ENCODE data around the gene VPS45. TPM values are rescaled to one million over a fixed set of nuclear protein-coding genes. Genes with fewer than 3 reads are reported as not detected.

Gene VPS45
- total and polyA plus RNA-seq, 2 of the 8 experiments (the other 6 are each of a cell fraction or from before 2014, with no cell fraction given) = 19.1 to 27.6 TPM

DNA sequence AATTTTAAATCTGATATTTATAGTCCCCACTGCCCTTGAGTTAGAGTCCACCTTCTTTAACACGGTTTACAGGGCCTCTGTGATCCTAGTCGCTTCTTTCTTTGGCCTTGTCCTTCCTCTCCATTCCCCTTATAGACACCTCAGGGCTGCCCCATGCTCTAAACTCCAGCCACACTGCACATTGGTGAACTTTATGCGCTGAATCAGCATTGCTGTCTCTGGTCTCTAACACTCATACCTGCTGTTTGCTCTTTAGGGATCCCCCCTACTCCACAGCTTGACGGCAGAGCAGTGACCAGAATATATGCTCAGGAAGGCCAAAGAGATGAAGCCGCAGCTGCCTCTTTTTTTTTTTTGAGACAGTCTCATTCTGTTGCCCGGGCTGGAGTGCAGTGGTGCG is 112.3 kb downstream of the VPS45 start:
- CTCF ChIA-PET (ENCODE audit: partially characterized antibody) = interaction anchor here (1.9 kb wide), 1 partner anchor 218 kb away, joined by 7 read pairs; no protein-coding TSS in a partner anchor
- H3K79me1 ChIP-seq (ENCODE audit: low read depth, low read length) = no peaks in the 10 kb centered on the region
- no peak overlapping the region for H4K5ac ChIP-seq (ENCODE audit: insufficient read length, low read depth, low read length)
- H3K27me3 ChIP-seq (replicated peaks in 1 of 4; ENCODE audit: control insufficient read depth in 3 of 4, extremely low read depth in 1 of 4, insufficient read depth in 3 of 4, low read length in 3 of 4) = no peaks in the 10 kb centered on the region
- no peak overlapping the region for H3K4ac ChIP-seq (replicated peaks; ENCODE audit: insufficient read length, low read depth, low read length)
- H3K4me3 ChIP-seq (ENCODE audit: extremely low read depth in 1 of 4, insufficient read depth in 2 of 4, low read depth in 3 of 4, low read length in 4 of 4) = no peak overlapping the region
- no peak overlapping the region for H2BK12ac ChIP-seq (ENCODE audit: low read depth, low read length)
- H2BK20ac ChIP-seq (ENCODE audit: low read length) = no peak overlapping the region
- H3K14ac ChIP-seq (ENCODE audit: insufficient read length) = no peak overlapping the region
- POLR2A ChIA-PET (ENCODE audit: partially characterized antibody) = no interaction called here
- no peak overlapping the region for H3K23ac ChIP-seq (ENCODE audit: insufficient read length)
- no peaks in the 10 kb centered on the region for H3K23me2 ChIP-seq (ENCODE audit: low read depth, low read length)
- H3K56ac ChIP-seq (replicated peaks; ENCODE audit: insufficient read length, low read depth, low read length) = no peak overlapping the region
- H2BK120ac ChIP-seq (replicated peaks; ENCODE audit: low read depth, low read length) = no peak overlapping the region
- H2BK15ac ChIP-seq (ENCODE audit: low read length) = no peak overlapping the region
- 93% methylated on average over 7 of the region's 7 CpGs; no CpG with 5 or more reads in 1 of the 2 experiments for WGBS, 2 experiments (ENCODE audit: extremely low coverage in 1 of 2, insufficient coverage in 1 of 2, insufficient read length in 1 of 2, insufficient replicate concordance in 2 of 2, low coverage in 1 of 2, low lambda C conversion rate in 2 of 2, missing lambda C conversion rate in 1 of 2)
- H3K4me1 ChIP-seq (replicated peaks in 1 of 4; ENCODE audit: control insufficient read depth in 3 of 4, insufficient read depth in 4 of 4, low read length in 3 of 4) = no peaks in the 10 kb centered on the region
- H2BK5ac ChIP-seq (ENCODE audit: low read depth, low read length) = no peak overlapping the region
- H3K9me3 ChIP-seq (ENCODE audit: insufficient read depth in 2 of 2, low read depth in 1 of 2, low read length in 1 of 2) = no peaks in the 10 kb centered on the region
- no peak overlapping the region for H2AFZ ChIP-seq (ENCODE audit: low read length)
- H3K27ac ChIP-seq (ENCODE audit: low read depth, low read length) = no peak overlapping the region
- no peaks in the 10 kb centered on the region for H4K20me1 ChIP-seq (replicated peaks in 1 of 2; ENCODE audit: control insufficient read depth in 1 of 2, insufficient read depth in 2 of 2, low read length in 2 of 2)
- no peak for FAIRE-seq
- H3K36me3 ChIP-seq (ENCODE audit: control insufficient read depth in 2 of 4, insufficient read depth in 4 of 4, low read length in 3 of 4) = no peaks in the 10 kb centered on the region
- H4K91ac ChIP-seq (replicated peaks; ENCODE audit: insufficient read length, low read length) = no peak overlapping the region
- no peak overlapping the region for H4K8ac ChIP-seq (ENCODE audit: extremely low read depth, insufficient read depth, low read length)
- H2AK5ac ChIP-seq (ENCODE audit: low read depth, low read length) = no peak overlapping the region
- H3K18ac ChIP-seq (ENCODE audit: extremely low read depth, low read length) = no peak overlapping the region
- H3K9ac ChIP-seq (replicated peaks in 1 of 4; ENCODE audit: extremely low read depth in 1 of 4, low read depth in 3 of 4, low read length in 3 of 4) = no peak overlapping the region
- H3K4me2 ChIP-seq (ENCODE audit: insufficient read depth in 1 of 2, low read depth in 2 of 2, low read length in 2 of 2) = no peak overlapping the region
- H3K79me2 ChIP-seq (ENCODE audit: control insufficient read depth in 1 of 2, insufficient read depth in 2 of 2, low read length in 2 of 2) = no peaks in the 10 kb centered on the region
- DNase-seq (ENCODE audit: low read depth in 1 of 2, low spot score in 2 of 2) = no peak
- TF ChIP-seq CTCF (IDR thresholded peaks at IDR 0.05; ENCODE audit: control extremely low read depth in 1 of 3, insufficient read depth in 1 of 3, low read depth in 1 of 3, low read length in 3 of 3) = no peak
- no peak for TF ChIP-seq RNF2 (IDR thresholded peaks at IDR 0.05; ENCODE audit: borderline replicate concordance, low read depth, low read length, missing control alignments, poor library complexity, severe bottlenecking)
- TF ChIP-seq NRF1 (IDR thresholded peaks at IDR 0.05; ENCODE audit: low read depth, low read length) = no peak
- no peak for TF ChIP-seq TEAD4 (IDR thresholded peaks at IDR 0.05; ENCODE audit: low read depth, low read length)
- no peak for TF ChIP-seq CEBPB (IDR thresholded peaks at IDR 0.05; ENCODE audit: low read depth, low read length)
- TF ChIP-seq CBX8 (IDR thresholded peaks at IDR 0.05; ENCODE audit: borderline replicate concordance, low read depth, low read length) = no peak
- TF ChIP-seq BCL11A (IDR thresholded peaks at IDR 0.05; ENCODE audit: low read depth in 2 of 2, low read length in 2 of 2) = no peak
- TF ChIP-seq ASH2L (IDR thresholded peaks at IDR 0.05; ENCODE audit: low read length) = no peak
- TF ChIP-seq FOSL1 (IDR thresholded peaks at IDR 0.05; ENCODE audit: insufficient read depth, low read depth, low read length) = no peak
- no peak for TF ChIP-seq YY1 (IDR thresholded peaks at IDR 0.05; ENCODE audit: low read depth, low read length)
- TF ChIP-seq E2F6 (IDR thresholded peaks at IDR 0.05) = no peak

Measured in H1 (cell line).